ENCODE results near the gene MEOX1.

DNA sequence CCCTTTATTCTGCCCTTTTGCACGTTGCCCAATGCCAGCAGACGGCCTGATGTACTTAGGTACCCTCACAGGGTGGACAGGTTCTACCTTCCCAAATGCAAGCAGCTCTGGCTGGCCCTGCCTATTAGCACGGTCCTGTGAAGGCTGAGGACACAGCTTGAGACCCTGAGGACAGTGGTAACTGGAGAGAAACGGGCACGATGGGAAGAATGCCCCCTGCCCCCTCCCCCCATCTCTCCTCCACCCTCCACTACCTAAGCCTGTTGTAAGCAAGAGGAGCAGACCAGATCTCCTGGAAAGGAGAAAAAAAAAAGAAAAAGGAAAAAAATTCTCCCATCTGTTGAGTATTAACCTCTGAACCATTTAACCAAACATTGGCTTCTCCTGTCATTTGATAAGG, 34.1 kb downstream of the MEOX1 start:
- TF ChIP-seq FOXA1 (IDR thresholded peaks at IDR 0.05) (no peak), FOXA1 (CRISPR knock-in tag; IDR thresholded peaks at IDR 0.05) (no peak), CTCF (CRISPR knock-in tag; IDR thresholded peaks at IDR 0.05) (no peak), DNMT1 (CRISPR knock-in tag; IDR thresholded peaks at IDR 0.05) (no peak), ATF7-NPFF (CRISPR knock-in tag; IDR thresholded peaks at IDR 0.05; ENCODE audit: low read depth) (no peak), KDM4B (CRISPR knock-in tag; IDR thresholded peaks at IDR 0.05) (no peak), ZNF224 (CRISPR knock-in tag; IDR thresholded peaks at IDR 0.05) (no peak), CERS6 (CRISPR knock-in tag; IDR thresholded peaks at IDR 0.05) (no peak)
